OCI-LY7 (cell line): ENCODE results near the gene DCTN1. TPM values are rescaled to one million over a fixed set of nuclear protein-coding genes. Genes with fewer than 3 reads are reported as not detected.
A peak's percentile ranks its signal among the peaks of the same experiment; 100 is the strongest.

Experiments
- BruUV-seq: library from RNA; stranded (reverse); fragments of 400-500 nt; replicated peaks from 2 replicates; lab custom pipeline; 2021; lab: Mats Ljungman, UMichigan
- CTCF ChIA-PET: fragments of 300-600 bp; sonication (Branson Sonifier 250); formaldehyde crosslinking; loops from one replicate; lab custom pipeline; 2022; ENCODE audit warnings: antibody characterized with exemption; ENCODE audit not compliant: unreplicated experiment; lab: Charles Lee
- POLR2A ChIA-PET: fragments of 300-600 bp; sonication (Branson Sonifier 250); formaldehyde crosslinking; loops from one replicate; lab custom pipeline; 2022; ENCODE audit warnings: antibody characterized with exemption; lab: Charles Lee
- DNase-seq: peaks from one replicate; pipeline ENCODE4 v3.0.0-alpha.2; 2015; ENCODE audit warnings: low spot score
- H2AFZ ChIP-seq: fragments of 200-600 bp; sonication (generic), shearing (Covaris generic); 2 replicates; pipeline ENCODE4 v1.6.1; 2014; ENCODE audit warnings: mild to moderate bottlenecking, antibody characterized with exemption, low read length, moderate library complexity
- H3K27ac ChIP-seq: fragments of 200-600 bp; sonication (generic); 2 replicates; pipeline ENCODE4 v1.5.1; 2014; ENCODE audit warnings: mixed run types, low read depth, mild to moderate bottlenecking, moderate library complexity, low read length, inconsistent platforms; ENCODE audit not compliant: poor library complexity, severe bottlenecking
- H3K36me3 ChIP-seq: fragments of 200-600 bp; sonication (generic); 2 replicates; pipeline ENCODE4 v1.6.1; 2014; ENCODE audit warnings: mild to moderate bottlenecking, antibody characterized with exemption, low read length, moderate library complexity, mixed read lengths; ENCODE audit not compliant: insufficient read depth
- H3K4me1 ChIP-seq: fragments of 200-600 bp; sonication (generic); 2 replicates; pipeline ENCODE4 v1.5.1; 2014; ENCODE audit warnings: mild to moderate bottlenecking, low read length; ENCODE audit not compliant: insufficient read depth, poor library complexity, severe bottlenecking
- H3K4me2 ChIP-seq: fragments of 200-600 bp; sonication (generic); 2 replicates; pipeline ENCODE4 v1.6.1; 2014; ENCODE audit warnings: mild to moderate bottlenecking, low read length
- H3K4me3 ChIP-seq: fragments of 200-600 bp; sonication (generic); 2 replicates; pipeline ENCODE4 v1.5.1; 2014; ENCODE audit warnings: mild to moderate bottlenecking, low read depth, low read length; ENCODE audit not compliant: poor library complexity, severe bottlenecking
- H3K79me2 ChIP-seq: fragments of 200-600 bp; sonication (generic); 2 replicates; pipeline ENCODE4 v1.6.1; 2016; ENCODE audit warnings: low read depth, mild to moderate bottlenecking, low read length, moderate library complexity, mixed read lengths; ENCODE audit not compliant: insufficient read depth
- H3K9me2 ChIP-seq: fragments of 200-600 bp; sonication (generic); 2 replicates; pipeline ENCODE4 v1.6.1; 2016; ENCODE audit warnings: mild to moderate bottlenecking, low read length, mixed read lengths; ENCODE audit not compliant: insufficient read depth
- H3K9me3 ChIP-seq: fragments of 200-600 bp; sonication (generic); 2 replicates; pipeline ENCODE4 v1.6.1; 2014; ENCODE audit warnings: mild to moderate bottlenecking, mixed run types, low read length, mixed read lengths
- H4K20me1 ChIP-seq: fragments of 200-600 bp; sonication (generic); 2 replicates; pipeline ENCODE4 v1.6.1; 2014; ENCODE audit warnings: mild to moderate bottlenecking, antibody characterized with exemption, low read length, moderate library complexity, mixed read lengths; ENCODE audit not compliant: insufficient read depth
- CTCF ChIP-seq: fragments of 200-600 bp; sonication (generic); conservative IDR thresholded peaks from 2 replicates; pipeline ENCODE4 v1.5.1; 2014; ENCODE audit warnings: mild to moderate bottlenecking, antibody characterized with exemption, low read length, moderate library complexity, mixed read lengths
- EZH2phosphoT487 ChIP-seq: fragments of 200-600 bp; sonication (generic); IDR thresholded peaks from 2 replicates; pipeline ENCODE4 v1.6.1; 2018; ENCODE audit warnings: low read depth, borderline replicate concordance, mild to moderate bottlenecking, mixed run types, antibody characterized with exemption, low read length, moderate library complexity, mixed read lengths
- intact Hi-C: fragments of 100-400 bp; cut with micrococcal nuclease; formaldehyde crosslinking; loops from one replicate; pipeline ENCODE4 v1.10.0; 2022; ENCODE audit not compliant: unreplicated experiment
- total RNA-seq, 2 experiments: library from RNA; depleted of rRNA in 1 of 2; stranded (reverse); fragments of >200 nt in 1 of 2; shearing (Covaris generic) in 1 of 2; gene quantifications; 2 replicates each; pipeline ENCODE4 v1.2.3, GENCODE V29; 2014 to 2022

Gene DCTN1
- total RNA-seq, 2 experiments from 2014 or later, result 45.5 to 100 TPM

GRCh38 chr2:74417763-74418162, 37.7 kb upstream of the DCTN1 start:
- Histone ChIP-seq H3K79me2 (peaks cover 4% of the 10 kb centered on the region; the same call in 1 of the 2 replicates), H3K9me2 (no peaks in the 10 kb centered on the region), H3K36me3 (no peaks in the 10 kb centered on the region), H3K27ac (no peak overlapping the region), H3K4me1 (peaks cover 50% of the 10 kb centered on the region), H2AFZ (no peak overlapping the region), H3K4me3 (no peak overlapping the region), H3K9me3 (no peaks in the 10 kb centered on the region), H3K4me2 (no peak overlapping the region), H4K20me1 (no peaks in the 10 kb centered on the region)
- intact Hi-C loops, result no loop called here
- no TSS peak for BruUV-seq
- ChIA-PET CTCF (no interaction called here), POLR2A (no interaction called here)
- TF ChIP-seq CTCF (no peak), EZH2phosphoT487 (no peak)
- DNase-seq, result no peak

GRCh38 chr2:74417197-74417596, 37.1 kb upstream of the DCTN1 start:
- H2AFZ ChIP-seq, result no peak overlapping the region
- H3K36me3 ChIP-seq, result no peaks in the 10 kb centered on the region
- no peak overlapping the region for H3K4me3 ChIP-seq
- H3K79me2 ChIP-seq, result peaks cover 4% of the 10 kb centered on the region; the same call in 1 of the 2 replicates
- ChIA-PET CTCF (no interaction called here), POLR2A (interaction anchor here (1.2 kb wide), 1 partner anchor 40 kb away, joined by 3 read pairs; no protein-coding TSS in a partner anchor)
- H3K27ac ChIP-seq, result no peak overlapping the region
- H3K4me1 ChIP-seq, result peaks cover 50% of the 10 kb centered on the region
- intact Hi-C loops, result no loop called here
- no peak overlapping the region for H3K4me2 ChIP-seq
- no peak for TF ChIP-seq CTCF
- no peak for TF ChIP-seq EZH2phosphoT487
- H4K20me1 ChIP-seq, result no peaks in the 10 kb centered on the region
- no peaks in the 10 kb centered on the region for H3K9me2 ChIP-seq
- no peaks in the 10 kb centered on the region for H3K9me3 ChIP-seq
- BruUV-seq, result no TSS peak
- no peak for DNase-seq

GRCh38 chr2:74416778-74417177, 36.7 kb upstream of the DCTN1 start:
- ChIA-PET POLR2A (interaction anchor here (1.2 kb wide), 1 partner anchor 40 kb away, joined by 3 read pairs; no protein-coding TSS in a partner anchor), CTCF (no interaction called here)
- Histone ChIP-seq H3K9me3 (no peaks in the 10 kb centered on the region), H3K4me2 (peak overlapping the region; percentile 20; the same call in 1 of the 2 replicates), H3K79me2 (peaks cover 4% of the 10 kb centered on the region; the same call in 1 of the 2 replicates), H3K4me3 (no peak overlapping the region), H3K4me1 (peaks cover 50% of the 10 kb centered on the region), H3K36me3 (no peaks in the 10 kb centered on the region), H4K20me1 (no peaks in the 10 kb centered on the region), H2AFZ (no peak overlapping the region), H3K27ac (no peak overlapping the region), H3K9me2 (no peaks in the 10 kb centered on the region)
- no peak for DNase-seq
- intact Hi-C loops, result no loop called here
- BruUV-seq, result no TSS peak
- no peak for TF ChIP-seq EZH2phosphoT487
- peak; percentile 64 for TF ChIP-seq CTCF
